ENCODE measurements around the gene IL12RB2.

GRCh38 chr1:67274623-67275325 lies 32.9 kb upstream of the IL12RB2 start:
- TF ChIP-seq, protein P1, sequence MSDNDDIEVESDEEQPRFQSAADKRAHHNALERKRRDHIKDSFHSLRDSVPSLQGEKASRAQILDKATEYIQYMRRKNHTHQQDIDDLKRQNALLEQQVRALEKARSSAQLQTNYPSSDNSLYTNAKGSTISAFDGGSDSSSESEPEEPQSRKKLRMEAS (IDR thresholded peaks at IDR 0.05; ENCODE audit: low read depth, low read length) = no peak
- TF ChIP-seq CTCF (IDR thresholded peaks at IDR 0.05 in 2 of 3, conservative IDR thresholded peaks at IDR 0.05 in 1 of 3; ENCODE audit: control insufficient read depth in 2 of 3, extremely low read depth in 1 of 3, insufficient read depth in 1 of 3, low read depth in 3 of 3, low read length in 3 of 3) (no peak), IKZF1 (conservative IDR thresholded peaks at IDR 0.05) (peak; percentile 43; the same call in 1 of the 2 replicates), POLR2A (IDR thresholded peaks at IDR 0.05; ENCODE audit: low read depth, low read length) (no peak), NBN (IDR thresholded peaks at IDR 0.05) (no peak), HDAC6 (IDR thresholded peaks at IDR 0.05; ENCODE audit: unreplicated experiment) (no peak), SMC3 (IDR thresholded peaks at IDR 0.05; ENCODE audit: borderline replicate concordance, low read length) (no peak)
